Psoas muscle (tissue), 8 donors: ENCODE data around the gene PRR23C. TPM values are rescaled to one million over a fixed set of nuclear protein-coding genes. Genes with fewer than 3 reads are reported as not detected.

Experiments used
- ATAC-seq, 4 donors: fragments of 200-7000 bp; cut with Tn5 transposase; one replicate each; pipeline ENCODE4 v1.9.1; 2020; ENCODE audit warnings: moderate library complexity in 3 of 4, mild to moderate bottlenecking in 2 of 4
- DNase-seq, 2 donors: peaks; one replicate each; pipeline ENCODE4 v3.0.0-alpha.2; 2020
- H3K27ac ChIP-seq: fragments of 200-600 bp; one replicate; pipeline ENCODE4 v1.8.0; 2022
- H3K27me3 ChIP-seq, 3 donors: fragments of 200-600 bp in 1 of 3; one replicate each; pipeline versions ENCODE4 v1.6.1 to v1.8.0; 2013 to 2022; ENCODE audit warnings: low read length in 2 of 3, mild to moderate bottlenecking in 2 of 3, moderate library complexity in 1 of 3; ENCODE audit not compliant: insufficient read depth in 3 of 3
- H3K36me3 ChIP-seq, 2 donors: fragments of 200-600 bp in 1 of 2; one replicate each; pipeline versions ENCODE4 v1.6.1 to v1.8.0; 2013 to 2022; ENCODE audit warnings: low read depth in 1 of 2, mild to moderate bottlenecking in 1 of 2, moderate library complexity in 1 of 2; ENCODE audit not compliant: insufficient read depth in 1 of 2
- H3K4me1 ChIP-seq: fragments of 200-600 bp; one replicate; pipeline ENCODE4 v1.8.0; 2022
- H3K4me3 ChIP-seq: fragments of 200-600 bp; one replicate; pipeline ENCODE4 v1.8.0; 2022; ENCODE audit warnings: mild to moderate bottlenecking
- H3K9me3 ChIP-seq: fragments of 200-600 bp; one replicate; pipeline ENCODE4 v1.8.0; 2022
- WGBS, 3 donors: extraction: QIAGEN DNeasy Blood & Tissue Kit; methylation state at CpG; one replicate each; pipeline versions ENCODE4 v1.1.6 to v1.1.7; 2013; 5-methylcytosine and 5-hydroxymethylcytosine counted together
- intact Hi-C, 2 donors: fragments of 100-400 bp; cut with DNase I; formaldehyde crosslinking; loops; one replicate each; pipeline versions ENCODE4 v1.11.0 to v1.14.2; 2022
- polyA plus RNA-seq, 3 donors: library from polyadenylated mRNA; stranded (reverse); fragments of 200-250 nt; gene quantifications; one replicate each; pipeline ENCODE4 v1.2.3, GENCODE V29; 2013
- total RNA-seq, 4 donors: library from RNA; stranded (reverse); fragmentation: NEBNext Ultra II Directional in 2 of 4; extraction: Animal tissue kit (Norgen Biotek cat#: 25700) in 2 of 4; gene quantifications; one replicate each; pipeline versions ENCODE4 v1.2.1 to v1.2.4, GENCODE V29; 2021 to 2023
- TF ChIP-seq, protein P1 (sequence below): fragments of 200-600 bp; IDR thresholded peaks from one replicate; pipeline ENCODE4 v1.8.0; 2022; ENCODE audit warnings: antibody characterized with exemption
- donor health status: healthy with polysubstance abuse.
- donor health status: DM: no; HTN: no; CAD: no; lungs with moderate emphysema.
- donor health status: Bipolar disorder and iron deficiency.
- donor health status: healthy.
- donor health status: DM: yes; HTN: yes; CAD: no.
- donor health status: DM: no; HTN: no; CAD: no.
- donor health status: DM: no; HTN: no; CAD: no.
- donor health status: DM: yes; HTN: yes; CAD: no.

Gene PRR23C
- total and polyA plus RNA-seq, 7 donors, result not detected

DNA sequence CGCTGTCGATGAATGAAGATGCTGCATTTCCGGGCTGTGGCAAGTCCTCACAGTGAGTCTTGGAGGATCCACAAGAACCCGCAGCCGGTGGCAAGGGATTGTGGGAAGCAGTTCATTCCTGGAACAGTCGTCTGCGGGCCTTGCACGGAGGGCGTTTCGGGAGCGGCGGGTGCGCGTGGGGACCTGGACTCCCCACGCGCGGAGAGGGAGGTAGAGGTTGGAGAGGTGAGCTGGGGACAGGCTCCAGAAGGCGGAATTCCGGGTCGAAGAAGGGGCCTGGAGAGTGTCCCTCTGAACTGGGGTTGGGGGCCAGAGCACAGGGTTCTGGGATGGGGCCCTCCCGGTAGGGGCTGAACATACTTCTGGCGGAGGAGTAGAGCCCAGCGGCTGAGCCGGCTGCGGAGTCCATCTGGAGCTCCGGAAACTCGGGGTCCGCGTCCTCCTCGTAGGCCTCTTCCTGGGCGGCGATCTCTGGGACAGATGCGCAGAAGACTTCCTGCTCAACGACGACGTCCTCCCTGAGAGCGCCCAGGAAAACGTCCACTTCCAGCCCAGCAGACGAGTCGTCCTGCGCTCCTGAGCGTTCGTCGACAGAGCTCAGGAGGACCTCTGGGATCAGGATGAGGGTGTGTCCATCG, 39.2 kb downstream of the PRR23C start:
- TF ChIP-seq, protein P1, sequence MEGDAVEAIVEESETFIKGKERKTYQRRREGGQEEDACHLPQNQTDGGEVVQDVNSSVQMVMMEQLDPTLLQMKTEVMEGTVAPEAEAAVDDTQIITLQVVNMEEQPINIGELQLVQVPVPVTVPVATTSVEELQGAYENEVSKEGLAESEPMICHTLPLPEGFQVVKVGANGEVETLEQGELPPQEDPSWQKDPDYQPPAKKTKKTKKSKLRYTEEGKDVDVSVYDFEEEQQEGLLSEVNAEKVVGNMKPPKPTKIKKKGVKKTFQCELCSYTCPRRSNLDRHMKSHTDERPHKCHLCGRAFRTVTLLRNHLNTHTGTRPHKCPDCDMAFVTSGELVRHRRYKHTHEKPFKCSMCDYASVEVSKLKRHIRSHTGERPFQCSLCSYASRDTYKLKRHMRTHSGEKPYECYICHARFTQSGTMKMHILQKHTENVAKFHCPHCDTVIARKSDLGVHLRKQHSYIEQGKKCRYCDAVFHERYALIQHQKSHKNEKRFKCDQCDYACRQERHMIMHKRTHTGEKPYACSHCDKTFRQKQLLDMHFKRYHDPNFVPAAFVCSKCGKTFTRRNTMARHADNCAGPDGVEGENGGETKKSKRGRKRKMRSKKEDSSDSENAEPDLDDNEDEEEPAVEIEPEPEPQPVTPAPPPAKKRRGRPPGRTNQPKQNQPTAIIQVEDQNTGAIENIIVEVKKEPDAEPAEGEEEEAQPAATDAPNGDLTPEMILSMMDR, result no peak
- Histone ChIP-seq H3K4me3 (no peak overlapping the region), H3K27ac (no peak overlapping the region), H3K4me1 (no peaks in the 10 kb centered on the region), H3K36me3 (no peaks in the 10 kb centered on the region), H3K9me3 (peaks cover 6% of the 10 kb centered on the region), H3K27me3 (no peaks in the 10 kb centered on the region)
- 78 to 89% (median 88%) methylated on average over 42 to 45 of the region's 45 CpGs for WGBS, 3 donors
- intact Hi-C loops, result no loop called here
- DNase-seq (no peak), ATAC-seq (no peak)

DNA sequence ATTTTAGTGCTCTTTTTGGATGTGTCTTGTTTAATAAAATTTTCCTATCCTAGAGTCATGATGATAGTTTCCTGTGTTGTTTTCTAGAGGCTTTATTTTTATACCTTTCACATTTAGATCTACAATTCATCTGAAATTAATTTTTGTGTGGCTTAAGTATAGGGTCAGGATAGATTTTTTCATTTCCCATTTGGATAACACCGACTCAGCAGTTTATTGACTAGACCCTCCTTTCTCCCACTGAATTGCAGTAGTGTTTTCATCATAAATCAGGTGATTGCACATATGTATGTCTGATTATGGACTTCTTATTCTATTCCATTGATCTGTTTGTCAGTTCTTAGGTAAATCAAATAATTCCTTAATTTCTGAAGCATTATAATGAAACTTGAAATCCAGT, 49.0 kb downstream of the PRR23C start:
- ATAC-seq, result no peak
- DNase-seq, result no peak
- TF ChIP-seq, protein P1, result no peak
- Histone ChIP-seq H3K4me3 (no peak overlapping the region), H3K36me3 (no peaks in the 10 kb centered on the region), H3K9me3 (peaks cover 10% of the 10 kb centered on the region), H3K27ac (no peak overlapping the region), H3K27me3 (no peaks in the 10 kb centered on the region), H3K4me1 (no peaks in the 10 kb centered on the region)
- intact Hi-C loops, result no loop called here
- WGBS, 3 donors, result 87 to 92% (median 91%) methylated on average over 1 of the region's 1 CpG

Other genes starting within 250 kb of the PRR23C start
- gene PIK3CB, start 210.0 kb downstream of the PRR23C start, total RNA-seq, result 10 to 100 TPM; 14.6 to 46.3 (median 24.5) TPM
- gene PIK3CB, start 210.0 kb downstream of the PRR23C start, polyA plus RNA-seq, result 10 to 100 TPM in 2 of 3 donors, 1 to 10 TPM in 1; 5.8 to 39.1 (median 18.1) TPM
- gene FOXL2, start 97.8 kb downstream of the PRR23C start, total RNA-seq, result under 1 TPM in 2 of 4 donors, not detected in 2; 0.38 to 0.39 TPM
- under 1 TPM in 2 of 3 donors, not detected in 1; 0.01 to 0.05 TPM for gene FOXL2, start 97.8 kb downstream of the PRR23C start, polyA plus RNA-seq
- under 1 TPM in 1 of 4 donors, not detected in 3; 0.14 TPM for gene FOXL2NB, start 97.7 kb downstream of the PRR23C start, total RNA-seq
- gene FOXL2NB, start 97.7 kb downstream of the PRR23C start, polyA plus RNA-seq, result under 1 TPM in 1 of 3 donors, not detected in 2; 0.06 TPM
- not detected for gene PRR23A, start 38.6 kb downstream of the PRR23C start, total RNA-seq
- gene PRR23A, start 38.6 kb downstream of the PRR23C start, polyA plus RNA-seq, result not detected
- not detected for gene PRR23B, start 24.0 kb downstream of the PRR23C start, total RNA-seq
- not detected for gene PRR23B, start 24.0 kb downstream of the PRR23C start, polyA plus RNA-seq